B cell (primary cell): ENCODE results near the gene FAF1.

Source experiments
- CTCF ChIP-seq: fragments of 200-600 bp; IDR thresholded peaks from one replicate; pipeline ENCODE4 v1.8.0; 2022; ENCODE audit warnings: antibody characterized with exemption, mild to moderate bottlenecking
- EZH2 ChIP-seq: IDR thresholded peaks from 2 replicates; pipeline ENCODE4 v1.6.1; 2012; ENCODE audit warnings: borderline replicate concordance, low read depth, mild to moderate bottlenecking, moderate library complexity, low read length; ENCODE audit not compliant: insufficient read depth, poor library complexity, severe bottlenecking

DNA sequence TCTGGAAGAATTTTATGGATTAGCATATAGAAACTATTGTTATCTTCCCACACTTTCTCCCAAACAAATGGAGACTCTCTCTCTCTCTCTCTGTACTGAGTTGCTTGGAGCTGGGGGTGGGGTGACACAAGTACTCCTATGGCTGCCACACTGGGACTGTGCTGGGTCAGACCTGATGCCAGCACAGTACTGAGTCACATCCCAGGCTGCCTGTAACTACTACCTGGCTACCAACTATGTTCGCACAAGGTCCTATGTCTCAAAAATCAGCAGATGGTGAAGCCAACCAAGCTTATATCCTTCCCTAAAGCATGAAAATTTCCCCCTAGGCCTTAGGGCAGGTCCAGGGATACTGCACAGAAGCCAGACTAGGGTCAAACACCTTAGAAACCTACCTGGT is 66.6 kb downstream of the FAF1 start:
- no peak for TF ChIP-seq CTCF
- TF ChIP-seq EZH2: no peak
